Transverse colon (tissue), 4 donors: ENCODE measurements around the gene KCNIP3.

Experiments
- POLR2A ChIP-seq: fragments of 450-650 bp; IDR thresholded peaks from one replicate; pipeline ENCODE4 v1.6.1; 2016; ENCODE audit warnings: antibody characterized with exemption, mild to moderate bottlenecking, moderate library complexity
- POLR2AphosphoS5 ChIP-seq, 3 donors: sonication (generic); formaldehyde crosslinking; IDR thresholded peaks; one replicate each; pipeline ENCODE4 v1.6.1; 2016; ENCODE audit warnings: antibody characterized with exemption in 3 of 3
- TF ChIP-seq, protein P1 (sequence below), 5 experiments: fragments of 200-600 bp in 3 of 5; fragments of 450-650 bp in 2 of 5; sonication (generic) in 3 of 5; IDR thresholded peaks; 1 replicate in 2 of 5; 2 replicates in 3 of 5; pipeline ENCODE4 v1.5.1; 2016 to 2017; ENCODE audit warnings: antibody characterized with exemption in 5 of 5, inconsistent platforms in 3 of 5, mild to moderate bottlenecking in 2 of 5, moderate library complexity in 1 of 5

DNA sequence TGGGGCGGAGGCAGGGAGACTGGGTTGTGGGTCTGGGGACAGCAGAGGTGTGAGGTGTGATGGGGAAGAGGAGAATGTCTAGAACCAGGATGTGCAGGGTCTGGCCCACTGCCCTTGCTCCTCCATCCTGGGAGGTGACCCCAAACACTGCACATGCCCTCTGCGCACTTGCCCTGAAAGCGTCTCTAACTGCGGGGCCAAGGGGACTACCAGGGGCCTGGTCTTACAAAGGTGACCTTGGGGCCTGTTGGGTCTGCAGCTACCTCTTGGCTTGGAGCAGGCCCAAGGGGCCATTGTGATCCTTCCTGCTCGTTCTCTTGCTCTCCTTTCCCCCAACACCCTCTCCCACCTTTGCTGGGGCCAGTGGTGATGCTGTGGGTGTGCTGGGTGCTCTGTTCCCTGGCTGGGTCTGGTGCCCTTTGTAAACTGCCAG, 57.3 kb downstream of the KCNIP3 start:
- TF ChIP-seq POLR2AphosphoS5 (IDR thresholded peaks at IDR 0.05) (no peak), POLR2A (no peak)
- TF ChIP-seq, protein P1, sequence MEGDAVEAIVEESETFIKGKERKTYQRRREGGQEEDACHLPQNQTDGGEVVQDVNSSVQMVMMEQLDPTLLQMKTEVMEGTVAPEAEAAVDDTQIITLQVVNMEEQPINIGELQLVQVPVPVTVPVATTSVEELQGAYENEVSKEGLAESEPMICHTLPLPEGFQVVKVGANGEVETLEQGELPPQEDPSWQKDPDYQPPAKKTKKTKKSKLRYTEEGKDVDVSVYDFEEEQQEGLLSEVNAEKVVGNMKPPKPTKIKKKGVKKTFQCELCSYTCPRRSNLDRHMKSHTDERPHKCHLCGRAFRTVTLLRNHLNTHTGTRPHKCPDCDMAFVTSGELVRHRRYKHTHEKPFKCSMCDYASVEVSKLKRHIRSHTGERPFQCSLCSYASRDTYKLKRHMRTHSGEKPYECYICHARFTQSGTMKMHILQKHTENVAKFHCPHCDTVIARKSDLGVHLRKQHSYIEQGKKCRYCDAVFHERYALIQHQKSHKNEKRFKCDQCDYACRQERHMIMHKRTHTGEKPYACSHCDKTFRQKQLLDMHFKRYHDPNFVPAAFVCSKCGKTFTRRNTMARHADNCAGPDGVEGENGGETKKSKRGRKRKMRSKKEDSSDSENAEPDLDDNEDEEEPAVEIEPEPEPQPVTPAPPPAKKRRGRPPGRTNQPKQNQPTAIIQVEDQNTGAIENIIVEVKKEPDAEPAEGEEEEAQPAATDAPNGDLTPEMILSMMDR (IDR thresholded peaks at IDR 0.05): no peak
